Activated gamma-delta T cell treated with Interleukin-2 at 50 U/mL for 16 hours (primary cell): ENCODE measurements around the gene GREM2.

Experiments used
- DNase-seq: peaks from one replicate; pipeline ENCODE4 v3.0.0-alpha.2; 2020

The GREM2 gene

GRCh38 chr1:240553351-240553750 lies 58.6 kb downstream of the GREM2 start:
- DNase-seq, result no peak

- DNase-seq, result no peak
Observed at GRCh38 chr1:240539769-240540414, 72.1 kb downstream of the GREM2 start.

GRCh38 chr1:240538776-240539430 lies 73.1 kb downstream of the GREM2 start:
- DNase-seq, result no peak

DNA sequence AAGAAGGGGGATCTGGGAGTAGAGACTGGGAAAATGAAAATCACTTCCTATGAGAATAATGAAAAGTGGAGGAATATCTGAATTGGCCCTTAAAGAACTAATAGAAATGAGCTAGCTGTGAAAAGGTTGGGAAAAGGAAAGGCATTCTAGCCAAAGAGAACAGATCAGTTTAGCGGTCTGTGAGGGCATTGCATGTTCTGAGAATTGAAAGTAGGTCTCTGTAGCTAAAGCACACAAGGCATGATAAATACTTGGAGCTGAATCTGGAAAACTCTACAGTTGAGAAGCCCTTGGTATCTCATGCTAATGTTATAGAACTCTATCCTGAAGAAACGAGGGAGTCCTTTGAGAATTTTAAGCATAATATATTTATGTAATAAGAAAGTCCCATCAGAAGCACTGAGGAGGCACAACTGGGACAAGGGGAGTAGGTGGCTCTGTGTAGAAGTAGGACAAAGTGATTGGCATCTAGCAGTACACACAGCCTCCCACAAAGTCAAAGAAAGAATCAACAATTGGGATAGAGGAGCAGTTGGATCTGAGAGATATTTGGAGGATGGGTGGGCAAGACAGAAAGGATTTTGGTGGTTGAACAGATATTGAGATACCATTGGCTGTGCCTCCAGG lies 78.7 kb downstream of the GREM2 start:
- DNase-seq, result no peak

- no peak for DNase-seq
Observed at GRCh38 chr1:240528591-240528990, 83.4 kb downstream of the GREM2 start.

DNA sequence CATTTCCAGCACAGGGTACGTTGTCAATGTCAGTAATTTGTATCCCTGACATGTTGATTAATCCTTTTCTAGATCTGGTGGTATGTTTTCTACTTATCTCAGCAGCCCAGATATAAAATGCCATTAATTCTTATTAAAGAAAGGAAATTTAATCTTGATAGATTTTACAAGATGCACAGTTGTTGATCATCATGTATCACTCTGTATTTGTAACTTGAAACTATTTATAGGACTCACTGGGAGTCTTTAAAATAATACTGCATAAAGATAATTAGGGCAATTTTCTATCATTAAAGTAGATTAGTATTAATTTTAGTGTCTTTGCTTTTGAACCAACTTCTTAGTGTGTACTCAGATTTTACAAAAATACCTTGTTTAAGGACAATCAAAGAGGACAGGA lies 84.9 kb downstream of the GREM2 start:
- no peak for DNase-seq

DNA sequence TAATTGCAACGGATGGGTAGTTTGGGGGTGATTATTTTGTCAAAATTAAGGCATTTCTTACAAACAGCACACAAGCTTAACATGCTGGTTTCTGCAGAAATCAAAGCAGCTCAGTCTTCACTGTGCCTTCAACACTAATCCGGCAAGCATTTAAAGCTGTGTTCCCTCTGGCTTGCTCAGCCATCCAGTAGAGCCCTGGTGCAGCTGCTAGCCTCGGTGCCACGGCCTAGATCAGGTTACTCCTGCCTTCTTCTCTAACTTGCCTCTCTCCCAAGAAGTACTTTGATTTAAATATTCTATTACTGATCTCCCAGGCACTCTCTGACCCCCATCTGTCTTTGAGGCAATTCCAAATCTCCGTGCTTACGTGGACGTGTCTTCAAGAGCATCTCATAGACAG lies 85.6 kb downstream of the GREM2 start:
- no peak for DNase-seq

DNA sequence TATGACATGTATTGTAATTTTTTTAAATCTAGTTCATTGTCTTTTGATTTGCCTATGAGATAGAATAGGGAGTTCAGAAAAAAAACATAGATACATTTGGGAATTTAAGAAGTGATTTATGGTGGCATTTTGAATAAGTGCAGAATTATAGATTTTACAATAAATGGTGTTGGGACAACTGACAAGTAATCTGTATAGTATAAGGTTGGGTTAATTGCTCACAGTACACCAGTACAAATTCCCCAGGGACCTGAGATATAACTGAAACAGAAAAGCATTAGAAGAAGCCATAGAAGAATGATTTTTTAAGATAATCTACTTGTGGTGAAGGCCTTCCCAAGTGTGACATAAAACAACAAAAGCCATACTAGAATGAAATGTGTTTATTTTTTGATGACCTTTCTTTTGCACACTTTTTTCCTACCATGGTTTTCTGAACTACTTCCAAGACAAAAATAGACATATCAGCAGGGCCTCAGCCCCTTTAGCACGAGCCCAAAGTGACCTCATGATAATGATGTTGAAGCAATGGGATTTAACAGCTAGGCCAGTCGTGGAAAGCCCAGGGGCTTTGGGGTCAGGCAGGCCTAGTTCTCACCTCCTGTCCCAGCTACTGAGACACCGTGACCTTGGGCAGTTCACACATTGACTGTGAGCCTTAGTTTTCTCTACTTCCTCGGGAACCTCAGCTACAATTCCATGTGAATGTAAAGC lies 87.4 kb downstream of the GREM2 start:
- no peak for DNase-seq

- no peak for DNase-seq
Observed at GRCh38 chr1:240522122-240522822, 89.7 kb downstream of the GREM2 start.

DNA sequence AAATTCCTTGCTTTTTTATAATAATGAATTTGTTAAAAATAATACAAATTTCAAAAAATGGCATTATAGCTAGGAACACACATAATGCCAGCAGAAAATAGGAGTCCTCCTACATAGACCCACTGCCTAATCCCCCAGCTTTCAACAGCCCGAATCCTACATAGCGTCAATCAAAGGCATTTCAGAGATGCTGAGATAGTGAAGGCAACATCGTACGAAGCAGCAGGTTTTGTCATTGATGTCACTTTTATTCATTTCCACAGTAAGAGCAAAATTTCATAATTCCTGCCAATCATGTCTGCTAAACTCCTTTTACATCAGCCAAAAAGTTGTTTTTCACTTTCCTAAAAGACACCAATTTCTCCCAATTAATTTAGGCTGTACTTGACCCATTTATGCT lies 94.1 kb downstream of the GREM2 start:
- DNase-seq, result no peak

- no peak for DNase-seq
Observed at GRCh38 chr1:240516069-240516468, 95.9 kb downstream of the GREM2 start.

DNA sequence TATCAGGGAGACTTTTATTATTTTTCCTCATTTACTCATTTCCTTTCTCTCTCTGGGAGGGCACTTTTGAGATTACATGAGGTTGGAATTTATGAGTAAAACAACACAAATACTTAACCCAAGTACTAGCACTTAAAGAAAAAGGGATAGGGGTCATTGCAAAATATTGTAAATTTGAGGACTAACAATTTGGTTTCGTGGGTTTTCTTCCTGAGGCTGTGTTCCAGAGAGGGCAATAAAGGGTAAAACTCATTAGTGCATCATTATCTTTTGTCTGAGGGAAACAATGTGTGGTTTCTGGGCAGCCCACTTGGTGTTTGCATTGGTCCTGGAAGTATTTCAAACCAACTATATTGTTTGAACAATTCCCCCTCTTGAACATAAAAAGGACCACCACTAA lies 96.5 kb downstream of the GREM2 start:
- no peak for DNase-seq

DNA sequence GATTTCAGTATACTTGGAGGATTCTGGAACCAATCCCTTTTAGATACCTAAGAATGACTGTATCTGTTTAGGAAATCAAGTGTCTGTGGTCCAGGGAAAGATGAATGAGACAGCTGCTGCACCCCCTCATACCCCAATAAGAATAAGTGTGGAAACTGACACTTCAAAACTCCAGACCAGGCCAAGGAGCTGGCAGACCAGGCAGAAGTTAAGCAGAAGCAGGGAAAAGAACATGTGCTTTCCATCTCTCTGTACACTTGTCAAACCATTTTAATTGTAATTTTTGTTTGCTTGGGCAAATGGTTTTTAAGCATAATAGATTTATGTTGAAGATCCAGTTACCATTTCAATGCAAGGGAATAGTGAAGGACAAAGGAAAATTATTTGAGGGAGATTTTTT lies 100.2 kb downstream of the GREM2 start:
- DNase-seq, result no peak

- no peak for DNase-seq
Observed at GRCh38 chr1:240508950-240509349, 103.0 kb downstream of the GREM2 start.

DNA sequence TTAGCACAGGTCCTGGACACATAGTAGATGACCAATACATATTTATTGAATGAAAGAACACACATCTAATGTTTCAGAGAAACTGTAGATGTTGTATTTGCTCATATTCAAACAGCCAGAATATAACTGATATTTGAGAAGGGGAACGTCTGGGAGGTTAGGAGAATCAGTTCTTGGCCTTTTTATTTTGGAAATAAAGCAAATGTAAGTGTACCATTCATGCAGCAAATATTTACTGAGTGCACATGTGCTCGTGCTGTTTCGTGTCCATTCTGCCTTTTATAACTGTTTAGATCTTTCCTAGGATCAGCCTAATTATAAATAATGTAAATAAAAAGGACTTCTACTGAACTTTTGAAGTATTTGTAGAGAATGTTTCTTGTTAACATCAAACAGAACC lies 103.8 kb downstream of the GREM2 start:
- DNase-seq, result no peak

DNA sequence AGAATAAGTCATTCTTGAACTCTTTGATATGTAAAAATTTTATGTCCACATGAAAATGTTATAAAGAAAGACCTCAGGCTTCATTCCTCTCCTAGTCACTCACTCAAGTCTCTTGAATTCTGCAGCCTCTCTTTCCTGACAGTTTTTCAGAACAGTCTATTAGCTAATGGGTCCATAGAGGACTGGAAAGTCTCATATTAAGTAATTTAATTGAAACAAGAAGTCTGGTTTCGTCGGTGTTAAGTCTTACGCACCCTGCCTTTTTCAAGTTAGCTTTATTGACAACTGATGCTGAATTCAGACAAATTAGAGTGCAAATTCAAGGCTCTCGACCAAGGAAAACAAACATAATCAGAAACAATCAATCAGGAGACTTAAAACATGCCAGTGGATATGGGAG lies 105.8 kb downstream of the GREM2 start:
- no peak for DNase-seq

- DNase-seq, result no peak
Observed at GRCh38 chr1:240503558-240503957, 108.4 kb downstream of the GREM2 start.

DNA sequence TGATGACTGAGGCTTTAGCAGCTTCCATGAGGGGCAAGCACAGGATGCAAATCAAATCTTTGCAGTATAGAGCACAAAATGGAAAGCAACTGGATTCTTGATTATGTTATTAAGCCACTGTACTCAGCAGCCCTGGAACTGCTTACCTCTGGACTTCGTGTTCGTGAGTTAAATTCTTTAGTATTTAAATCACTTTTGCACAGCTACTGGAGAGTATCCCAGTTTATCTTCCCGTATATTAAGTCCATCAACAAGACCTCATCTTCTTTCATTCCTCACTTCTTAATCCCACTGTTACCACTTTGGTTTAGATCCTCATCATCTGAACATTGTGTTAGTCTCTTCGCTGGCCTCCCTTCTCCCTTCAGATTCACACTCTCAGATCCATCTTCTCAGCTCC lies 108.9 kb downstream of the GREM2 start:
- DNase-seq, result no peak

GRCh38 chr1:240501115-240501514 lies 110.8 kb downstream of the GREM2 start:
- DNase-seq, result no peak

DNA sequence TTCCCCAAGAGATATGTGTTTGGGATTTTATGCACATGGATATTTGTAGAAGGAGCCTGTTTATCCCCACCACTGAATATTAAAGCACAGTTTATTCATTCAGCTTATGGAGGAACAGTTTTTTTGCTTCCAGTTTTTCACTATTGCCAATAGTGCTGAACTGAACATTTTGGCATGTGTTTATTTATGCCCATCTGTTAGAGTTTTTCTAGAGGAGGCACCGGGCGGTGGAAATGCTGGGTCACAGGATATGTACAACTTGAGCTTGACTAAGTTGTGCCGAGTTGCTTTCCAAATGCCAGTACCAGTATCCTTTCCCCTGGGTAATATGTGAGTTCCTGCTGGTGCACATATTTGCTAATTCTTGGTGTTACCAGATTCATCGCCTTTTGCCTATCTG lies 111.3 kb downstream of the GREM2 start:
- DNase-seq, result no peak

DNA sequence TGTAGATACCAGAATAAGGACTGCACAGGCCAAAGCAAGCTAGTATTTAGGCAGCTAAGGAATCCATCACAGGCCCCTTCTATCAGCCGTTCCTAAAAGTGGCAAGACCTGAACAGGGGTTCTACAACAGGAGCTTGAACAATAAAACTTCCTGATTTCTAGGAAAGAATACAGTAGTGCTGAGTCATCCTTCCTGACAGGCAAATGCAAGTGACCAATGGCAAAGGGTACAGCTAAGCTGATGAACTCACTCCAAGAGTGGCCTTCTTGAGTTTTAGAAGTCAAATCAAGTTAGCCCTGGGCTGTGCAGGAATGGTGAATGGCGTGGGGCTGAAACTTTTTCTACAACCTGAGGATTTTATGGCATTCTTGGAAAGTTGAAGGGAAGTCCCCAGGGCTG lies 112.9 kb downstream of the GREM2 start:
- no peak for DNase-seq

GRCh38 chr1:240498335-240498734 lies 113.6 kb downstream of the GREM2 start:
- no peak for DNase-seq

DNA sequence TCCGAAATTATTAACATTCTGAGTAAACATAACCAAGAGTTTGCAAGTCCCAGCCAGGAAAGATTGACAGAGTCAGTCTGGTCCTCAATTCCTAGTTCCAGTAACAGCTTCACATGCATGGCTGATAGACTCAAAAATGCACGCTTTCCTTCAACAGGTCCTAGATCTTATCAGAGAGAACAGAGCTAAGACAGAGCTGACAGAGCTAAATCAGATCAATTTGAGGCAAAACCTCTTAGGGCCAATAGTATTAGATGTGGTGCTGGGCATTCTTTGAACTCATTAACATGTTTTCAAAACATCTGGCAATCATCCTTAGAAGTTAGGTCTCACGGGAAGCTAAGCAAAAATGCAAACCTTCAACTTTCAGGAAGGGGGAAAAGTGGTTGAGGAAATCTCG lies 114.0 kb downstream of the GREM2 start:
- no peak for DNase-seq
